Measurements from ENCODE around the gene DENND4A.
"Not testable (repeated sequence)": the region's sequence is repeated elsewhere in the genome, so short reads cannot be mapped to it uniquely, and the experiment has no call there.

The DENND4A gene

GRCh38 chr15:65782096-65782495 is 10.0 kb downstream of the DENND4A start:
- no peaks in the 10 kb centered on the region for H3K27me3 ChIP-seq
- H3K4me1 ChIP-seq (ENCODE audit: control insufficient read depth in 1 of 2, insufficient read depth in 1 of 2, low read depth in 1 of 2, low read length in 1 of 2) = peaks cover 5 to 15% of the 10 kb centered on the region in 2 experiments
- H3K4me3 ChIP-seq (ENCODE audit: low read depth in 1 of 2, low read length in 1 of 2) = no peak overlapping the region
- no peaks in the 10 kb centered on the region for H3K9me3 ChIP-seq
- no peaks in the 10 kb centered on the region for H3K36me3 ChIP-seq
- no peak overlapping the region for H3K27ac ChIP-seq
- no peak for TF ChIP-seq CTCF (IDR thresholded peaks at IDR 0.05)

GRCh38 chr15:65778701-65779100 is 13.4 kb downstream of the DENND4A start:
- peaks cover 9 to 32% of the 10 kb centered on the region in 2 experiments for H3K4me1 ChIP-seq (ENCODE audit: control insufficient read depth in 1 of 2, insufficient read depth in 1 of 2, low read depth in 1 of 2, low read length in 1 of 2)
- H3K4me3 ChIP-seq (ENCODE audit: low read depth in 1 of 2, low read length in 1 of 2); H3K9me3 ChIP-seq; H3K27ac ChIP-seq; H3K36me3 ChIP-seq; H3K27me3 ChIP-seq: not testable (repeated sequence)

- H3K27me3 ChIP-seq = no peaks in the 10 kb centered on the region
- TF ChIP-seq CTCF (IDR thresholded peaks at IDR 0.05) = no peak
- no peak overlapping the region for H3K4me3 ChIP-seq (ENCODE audit: low read depth in 1 of 2, low read length in 1 of 2)
- H3K27ac ChIP-seq = no peak overlapping the region
- H3K36me3 ChIP-seq = no peaks in the 10 kb centered on the region
- no peaks in the 10 kb centered on the region for H3K9me3 ChIP-seq
- H3K4me1 ChIP-seq (ENCODE audit: control insufficient read depth in 1 of 2, insufficient read depth in 1 of 2, low read depth in 1 of 2, low read length in 1 of 2) = peaks cover 13 to 37% of the 10 kb centered on the region in 2 experiments
These were observed 13.8 kb downstream of the DENND4A start for GRCh38 chr15:65778269-65778668.

DNA sequence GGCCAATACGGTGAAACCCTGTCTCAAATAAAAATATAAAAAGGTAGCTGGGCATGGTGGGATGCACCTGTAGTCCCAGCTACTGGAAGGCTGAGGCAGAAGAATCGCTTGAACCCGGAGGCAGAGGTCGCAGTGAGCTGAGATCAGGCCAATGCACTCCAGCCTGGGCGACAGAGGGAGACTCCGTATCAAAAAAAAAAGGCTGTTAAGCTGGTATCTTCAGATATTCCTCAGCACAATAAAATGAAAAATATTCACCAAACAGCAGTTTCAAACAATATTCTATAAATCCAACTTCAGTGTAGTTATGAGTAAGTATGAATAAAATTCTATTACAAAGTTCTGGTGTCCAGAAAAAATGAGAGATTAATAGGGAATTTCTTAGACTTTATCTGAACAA is 14.2 kb downstream of the DENND4A start:
- Histone ChIP-seq H3K36me3 (no peaks in the 10 kb centered on the region), H3K27ac (no peak overlapping the region), H3K4me3 (ENCODE audit: low read depth in 1 of 2, low read length in 1 of 2) (no peak overlapping the region), H3K27me3 (no peaks in the 10 kb centered on the region), H3K4me1 (ENCODE audit: control insufficient read depth in 1 of 2, insufficient read depth in 1 of 2, low read depth in 1 of 2, low read length in 1 of 2) (peaks cover 17 to 41% of the 10 kb centered on the region in 2 experiments), H3K9me3 (no peaks in the 10 kb centered on the region)
- no peak for TF ChIP-seq CTCF (IDR thresholded peaks at IDR 0.05)

- no peak for TF ChIP-seq CTCF (IDR thresholded peaks at IDR 0.05)
- peaks cover 24 to 49% of the 10 kb centered on the region in 2 experiments for H3K4me1 ChIP-seq (ENCODE audit: control insufficient read depth in 1 of 2, insufficient read depth in 1 of 2, low read depth in 1 of 2, low read length in 1 of 2)
- H3K4me3 ChIP-seq (ENCODE audit: low read depth in 1 of 2, low read length in 1 of 2) = no peak overlapping the region
- H3K27me3 ChIP-seq = no peaks in the 10 kb centered on the region
- peak overlapping the region; percentile 54 for H3K27ac ChIP-seq
- H3K36me3 ChIP-seq = no peaks in the 10 kb centered on the region
- no peaks in the 10 kb centered on the region for H3K9me3 ChIP-seq
These were observed 15.0 kb downstream of the DENND4A start for GRCh38 chr15:65777053-65777452.

- H3K27ac ChIP-seq = peak overlapping the region; percentile 77
- H3K9me3 ChIP-seq = no peaks in the 10 kb centered on the region
- H3K4me3 ChIP-seq (ENCODE audit: low read depth in 1 of 2, low read length in 1 of 2) = no peak overlapping the region
- no peaks in the 10 kb centered on the region for H3K27me3 ChIP-seq
- H3K36me3 ChIP-seq = no peaks in the 10 kb centered on the region
- TF ChIP-seq CTCF (IDR thresholded peaks at IDR 0.05) = no peak
- peaks cover 34 to 63% of the 10 kb centered on the region in 2 experiments for H3K4me1 ChIP-seq (ENCODE audit: control insufficient read depth in 1 of 2, insufficient read depth in 1 of 2, low read depth in 1 of 2, low read length in 1 of 2)
These were observed 18.5 kb downstream of the DENND4A start for GRCh38 chr15:65773386-65774111.
